NCI-H187 (cell line): ENCODE results near the gene FAM53B.

ENCODE experiments used
- DNase-seq, 2 experiments: peaks; one replicate each; lab custom pipeline; 2025; lab: John Stamatoyannopoulos, UW

Gene FAM53B

GRCh38 chr10:124629415-124629814 is 114.8 kb downstream of the FAM53B start:
- no peak for DNase-seq

GRCh38 chr10:124628676-124629021 is 115.5 kb downstream of the FAM53B start:
- DNase-seq: no peak

- no peak for DNase-seq
These were observed 116.1 kb downstream of the FAM53B start for GRCh38 chr10:124627866-124628675.

- no peak for DNase-seq
These were observed 117.3 kb downstream of the FAM53B start for GRCh38 chr10:124626759-124627380.

GRCh38 chr10:124625831-124626238 is 118.3 kb downstream of the FAM53B start:
- no peak for DNase-seq

- DNase-seq: peak; percentile 35 to 51
These were observed 119.3 kb downstream of the FAM53B start for GRCh38 chr10:124624895-124625294.

GRCh38 chr10:124624466-124624865 is 119.7 kb downstream of the FAM53B start:
- no peak for DNase-seq

GRCh38 chr10:124624006-124624405 is 120.2 kb downstream of the FAM53B start:
- DNase-seq: no peak

GRCh38 chr10:124622866-124623536 is 121.2 kb downstream of the FAM53B start:
- no peak for DNase-seq

GRCh38 chr10:124622158-124622557 is 122.0 kb downstream of the FAM53B start:
- DNase-seq: no peak

GRCh38 chr10:124621637-124622036 is 122.5 kb downstream of the FAM53B start:
- peak in 1 of 2 experiments; percentile 54 for DNase-seq

GRCh38 chr10:124619802-124620490 is 124.2 kb downstream of the FAM53B start:
- DNase-seq: no peak

GRCh38 chr10:124619195-124619594 is 125.0 kb downstream of the FAM53B start:
- peak in 1 of 2 experiments; percentile 28 for DNase-seq

GRCh38 chr10:124618470-124619073 is 125.6 kb downstream of the FAM53B start:
- no peak for DNase-seq

- no peak for DNase-seq
These were observed 127.4 kb downstream of the FAM53B start for GRCh38 chr10:124616836-124617130.

- DNase-seq: no peak
These were observed 127.9 kb downstream of the FAM53B start for GRCh38 chr10:124616040-124616835.

- DNase-seq: no peak
These were observed 128.9 kb downstream of the FAM53B start for GRCh38 chr10:124615259-124615658.

GRCh38 chr10:124614003-124614659 is 130.0 kb downstream of the FAM53B start:
- no peak for DNase-seq

GRCh38 chr10:124612611-124613498 is 131.3 kb downstream of the FAM53B start:
- DNase-seq: no peak

GRCh38 chr10:124611738-124612137 is 132.4 kb downstream of the FAM53B start:
- DNase-seq: no peak
